Astrocyte (in vitro differentiated cells and primary cell): ENCODE results near the gene GPRC5D.

Experiments used
- EZH2 ChIP-seq: IDR thresholded peaks from 2 replicates; pipeline ENCODE4 v1.6.1; 2012; ENCODE audit warnings: mild to moderate bottlenecking, low read length, inconsistent platforms; ENCODE audit not compliant: insufficient read depth
- TF ChIP-seq, protein P1 (sequence below): IDR thresholded peaks from 2 replicates; pipeline ENCODE4 v1.5.1; 2011; ENCODE audit warnings: low read depth, mild to moderate bottlenecking, inconsistent platforms, low read length, moderate library complexity; ENCODE audit not compliant: insufficient read depth

DNA sequence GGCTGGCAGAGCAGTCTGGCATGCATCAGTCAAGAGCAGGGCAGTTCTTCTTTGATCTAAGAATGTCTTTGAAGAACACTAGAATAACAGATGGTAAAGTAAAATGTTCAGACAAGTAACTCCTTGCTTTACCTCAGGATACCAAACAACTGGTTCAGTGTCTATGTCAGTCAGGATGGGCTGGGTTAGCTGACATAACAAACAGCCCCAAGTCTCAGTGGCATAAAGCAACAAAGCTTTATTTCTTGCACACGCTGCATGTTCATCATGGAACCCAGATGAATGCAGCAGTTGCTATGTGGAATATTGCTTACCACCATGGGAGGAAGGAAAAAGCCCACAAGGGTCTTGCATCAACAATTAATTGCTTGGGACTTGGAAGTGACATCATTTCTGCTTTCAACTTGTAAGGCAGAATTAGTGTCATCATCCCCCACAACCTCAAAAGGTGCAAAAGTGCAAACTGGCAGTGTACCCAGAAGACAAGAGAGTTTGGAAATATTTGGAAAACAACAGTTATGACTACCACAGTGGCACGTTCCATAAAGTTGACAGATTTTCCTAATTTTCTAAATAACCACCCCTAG is 21.2 kb downstream of the GPRC5D start:
- TF ChIP-seq, protein P1, sequence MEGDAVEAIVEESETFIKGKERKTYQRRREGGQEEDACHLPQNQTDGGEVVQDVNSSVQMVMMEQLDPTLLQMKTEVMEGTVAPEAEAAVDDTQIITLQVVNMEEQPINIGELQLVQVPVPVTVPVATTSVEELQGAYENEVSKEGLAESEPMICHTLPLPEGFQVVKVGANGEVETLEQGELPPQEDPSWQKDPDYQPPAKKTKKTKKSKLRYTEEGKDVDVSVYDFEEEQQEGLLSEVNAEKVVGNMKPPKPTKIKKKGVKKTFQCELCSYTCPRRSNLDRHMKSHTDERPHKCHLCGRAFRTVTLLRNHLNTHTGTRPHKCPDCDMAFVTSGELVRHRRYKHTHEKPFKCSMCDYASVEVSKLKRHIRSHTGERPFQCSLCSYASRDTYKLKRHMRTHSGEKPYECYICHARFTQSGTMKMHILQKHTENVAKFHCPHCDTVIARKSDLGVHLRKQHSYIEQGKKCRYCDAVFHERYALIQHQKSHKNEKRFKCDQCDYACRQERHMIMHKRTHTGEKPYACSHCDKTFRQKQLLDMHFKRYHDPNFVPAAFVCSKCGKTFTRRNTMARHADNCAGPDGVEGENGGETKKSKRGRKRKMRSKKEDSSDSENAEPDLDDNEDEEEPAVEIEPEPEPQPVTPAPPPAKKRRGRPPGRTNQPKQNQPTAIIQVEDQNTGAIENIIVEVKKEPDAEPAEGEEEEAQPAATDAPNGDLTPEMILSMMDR, result no peak
- no peak for TF ChIP-seq EZH2
